OCI-LY3 (cell line): ENCODE data around the gene C12orf43.

Experiments used
- H2AFZ ChIP-seq: fragments of 200-600, 300-600 bp; shearing (Covaris generic); 2 replicates; pipeline ENCODE4 v1.6.0; 2014; ENCODE audit warnings: antibody characterized with exemption, low read depth, low read length
- H3K27ac ChIP-seq: fragments of 200-600, 300-600 bp; sonication (generic); 2 replicates; pipeline ENCODE4 v1.5.1; 2014; ENCODE audit warnings: mild to moderate bottlenecking, low read length, moderate library complexity, mixed read lengths
- H3K27me3 ChIP-seq: fragments of 200-600, 300-600 bp; sonication (generic); 2 replicates; pipeline ENCODE4 v1.6.1; 2014; ENCODE audit warnings: low read depth, low read length, mixed read lengths
- H3K36me3 ChIP-seq: fragments of 200-600, 300-600 bp; sonication (generic); replicated peaks from 2 replicates; pipeline ENCODE3; 2014; ENCODE audit warnings: low read depth, low read length, mixed read lengths
- H3K4me1 ChIP-seq: fragments of 300-600, 200-600 bp; sonication (generic); 2 replicates; pipeline ENCODE4 v1.6.1; 2014; ENCODE audit warnings: low read length, mixed read lengths
- H3K4me2 ChIP-seq: fragments of 200-600, 300-600 bp; sonication (generic); 2 replicates; pipeline ENCODE4 v1.6.1; 2014; ENCODE audit warnings: low read length, mixed read lengths
- H3K4me3 ChIP-seq: fragments of 300-600, 200-600 bp; sonication (generic); 2 replicates; pipeline ENCODE4 v1.5.1; 2014; ENCODE audit warnings: antibody characterized with exemption, mild to moderate bottlenecking, low read length, moderate library complexity
- H3K79me2 ChIP-seq: fragments of 300-600, 200-600 bp; shearing (Covaris generic); 2 replicates; pipeline ENCODE4 v1.6.1; 2014; ENCODE audit warnings: mild to moderate bottlenecking, low read length, mixed read lengths
- H3K9ac ChIP-seq: fragments of 300-600, 200-600 bp; shearing (Covaris generic); 2 replicates; pipeline ENCODE4 v1.6.0; 2014; ENCODE audit warnings: mild to moderate bottlenecking, low read length, moderate library complexity
- H3K9me3 ChIP-seq: fragments of 200-600, 300-600 bp; shearing (Covaris generic); 2 replicates; pipeline ENCODE4 v1.6.1; 2014; ENCODE audit warnings: low read length, mixed read lengths; ENCODE audit not compliant: insufficient read depth
- H4K20me1 ChIP-seq: fragments of 200-600, 300-600 bp; sonication (generic); 2 replicates; pipeline ENCODE4 v1.6.1; 2016; ENCODE audit warnings: low read length, mixed read lengths; ENCODE audit not compliant: insufficient read depth
- CTCF ChIP-seq: fragments of 200-600, 300-600 bp; sonication (generic); IDR thresholded peaks from 2 replicates; pipeline ENCODE4 v1.5.1; 2014; ENCODE audit warnings: antibody characterized with exemption, low read length, low read depth
- EZH2phosphoT487 ChIP-seq: fragments of 200-600 bp; shearing (Covaris generic); IDR thresholded peaks from 2 replicates; pipeline ENCODE4 v1.6.1; 2018; ENCODE audit warnings: antibody characterized with exemption, mixed run types, low read depth

The C12orf43 gene

DNA sequence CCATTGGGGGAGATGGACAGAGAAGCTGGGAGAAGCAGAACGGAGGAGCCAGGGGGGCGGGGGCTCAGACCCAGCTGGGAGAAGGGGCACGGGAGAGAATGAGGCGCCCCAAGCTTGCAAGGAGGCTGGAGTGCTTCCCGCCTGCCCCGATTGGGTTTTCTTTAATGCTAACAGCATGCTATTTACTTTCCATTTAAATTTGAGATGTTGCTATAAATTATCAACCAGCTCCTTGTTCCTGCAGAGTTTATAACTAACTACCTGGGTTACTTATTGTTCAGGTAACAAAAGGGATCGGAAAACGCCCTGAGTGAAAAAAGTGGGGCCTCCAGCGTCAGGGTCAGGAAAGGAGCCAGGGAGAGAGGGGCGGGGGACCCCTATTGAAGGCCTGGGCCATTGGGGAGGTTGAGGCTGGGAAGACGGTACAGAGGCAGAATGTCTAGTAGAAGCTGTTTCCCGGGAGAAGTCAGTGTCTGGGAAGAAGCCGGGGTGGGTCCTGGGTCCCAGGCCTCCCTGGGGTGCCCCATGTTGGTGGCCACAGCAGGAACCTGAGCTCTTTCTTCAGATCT lies 35.4 kb downstream of the C12orf43 start:
- H3K27ac ChIP-seq: no peak overlapping the region
- H3K9ac ChIP-seq: no peak overlapping the region
- no peaks in the 10 kb centered on the region for H3K79me2 ChIP-seq
- H3K27me3 ChIP-seq: no peaks in the 10 kb centered on the region
- no peak overlapping the region for H3K4me2 ChIP-seq
- H3K4me1 ChIP-seq: no peaks in the 10 kb centered on the region
- no peaks in the 10 kb centered on the region for H3K36me3 ChIP-seq
- no peaks in the 10 kb centered on the region for H3K9me3 ChIP-seq
- TF ChIP-seq EZH2phosphoT487: no peak
- TF ChIP-seq CTCF: no peak
- no peak overlapping the region for H2AFZ ChIP-seq
- no peak overlapping the region for H3K4me3 ChIP-seq
- H4K20me1 ChIP-seq: no peaks in the 10 kb centered on the region

GRCh38 chr12:120979862-120980696 lies 36.2 kb downstream of the C12orf43 start:
- Histone ChIP-seq H3K9ac (no peak overlapping the region), H3K27ac (no peak overlapping the region), H3K36me3 (no peaks in the 10 kb centered on the region), H4K20me1 (no peaks in the 10 kb centered on the region), H3K4me3 (no peak overlapping the region), H2AFZ (no peak overlapping the region), H3K27me3 (no peaks in the 10 kb centered on the region), H3K79me2 (no peaks in the 10 kb centered on the region), H3K9me3 (no peaks in the 10 kb centered on the region), H3K4me2 (no peak overlapping the region), H3K4me1 (no peaks in the 10 kb centered on the region)
- TF ChIP-seq CTCF: no peak
- TF ChIP-seq EZH2phosphoT487: no peak

- no peaks in the 10 kb centered on the region for H3K36me3 ChIP-seq
- no peak overlapping the region for H2AFZ ChIP-seq
- no peak overlapping the region for H3K27ac ChIP-seq
- H3K4me2 ChIP-seq: no peak overlapping the region
- H3K9me3 ChIP-seq: no peaks in the 10 kb centered on the region
- no peak overlapping the region for H3K4me3 ChIP-seq
- no peaks in the 10 kb centered on the region for H3K4me1 ChIP-seq
- H4K20me1 ChIP-seq: no peaks in the 10 kb centered on the region
- no peak overlapping the region for H3K9ac ChIP-seq
- TF ChIP-seq EZH2phosphoT487 (no peak), CTCF (no peak)
- no peaks in the 10 kb centered on the region for H3K79me2 ChIP-seq
- H3K27me3 ChIP-seq: no peaks in the 10 kb centered on the region
Observed at GRCh38 chr12:120979220-120979861, 36.9 kb downstream of the C12orf43 start.
